ENCODE results near the gene FOSL1. TPM values are rescaled to one million over a fixed set of nuclear protein-coding genes. Genes with fewer than 3 reads are reported as not detected.

Gene FOSL1
- polyA plus RNA-seq, 1 donor (not counting 4 experiments of a cell fraction or from before 2014, with no cell fraction given), result 21.8 TPM

DNA sequence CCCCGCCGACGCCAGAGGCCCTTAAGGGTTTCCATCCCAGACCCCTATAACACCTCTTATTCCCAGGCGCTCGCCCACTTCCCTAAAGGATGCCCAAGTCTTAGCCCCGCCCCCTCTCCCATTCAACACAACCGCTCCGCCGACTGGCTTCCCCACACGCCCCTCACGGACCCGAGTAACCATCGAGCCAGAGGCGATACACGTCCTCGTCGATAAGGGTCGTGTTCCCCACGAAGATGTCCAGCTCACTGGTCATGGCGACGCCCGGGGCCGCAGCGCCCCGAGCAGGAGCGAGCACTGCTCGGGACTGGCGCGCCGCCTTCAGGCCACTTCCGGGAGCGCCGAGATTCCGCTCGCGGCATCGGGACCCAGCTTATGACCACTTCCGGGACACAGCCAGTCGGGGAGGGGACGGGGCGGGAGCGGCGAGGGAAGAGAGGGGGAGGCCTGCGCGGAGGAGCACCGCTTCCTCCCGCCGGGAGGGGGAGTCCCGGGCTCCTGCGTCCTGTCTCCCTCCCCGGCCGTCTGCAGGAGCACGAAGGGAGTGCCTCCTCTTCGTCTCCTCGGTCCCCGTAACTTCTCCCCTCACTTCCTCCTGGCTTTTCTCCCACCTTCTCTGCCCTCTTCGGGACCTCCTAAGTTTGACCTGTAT, 11.9 kb downstream of the FOSL1 start, which contains the start of gene FIBP:
FIBP (minus strand) TSS at position 309 of the 652 bp plus-strand sequence; CDS start at position 256, 53 bp downstream.
- Histone ChIP-seq H3K9me1 (ENCODE audit: control insufficient read depth, extremely low read depth, insufficient read depth, low read length) (no peaks in the 10 kb centered on the region), H3K36me3 (ENCODE audit: control insufficient read depth in 2 of 2, extremely low read depth in 1 of 2, insufficient read depth in 2 of 2, low read length in 2 of 2) (peaks cover 30 to 48% of the 10 kb centered on the region in 2 experiments), H2AFZ (ENCODE audit: control insufficient read depth, low read length) (peak within 1 kb of the TSS; percentile 85), H3K4me3 (ENCODE audit: control insufficient read depth in 2 of 3, extremely low read depth in 1 of 3, insufficient read depth in 2 of 3, low read depth in 1 of 3, low read length in 3 of 3) (peak within 1 kb of the TSS; percentile 60 to 91 (median 89)), H3K79me2 (ENCODE audit: control insufficient read depth, insufficient read depth, low read length) (peaks cover 22% of the 10 kb centered on the region), H4K20me1 (ENCODE audit: control insufficient read depth, extremely low read depth, insufficient read depth, low read length) (peaks cover 13% of the 10 kb centered on the region), H3K4me1 (ENCODE audit: control insufficient read depth, extremely low read depth, insufficient read depth, low read length) (peaks cover 38% of the 10 kb centered on the region), H3K9me3 (ENCODE audit: control insufficient read depth, low read depth, low read length) (no peaks in the 10 kb centered on the region), H3K27me3 (ENCODE audit: control insufficient read depth, extremely low read depth, insufficient read depth, low read length) (no peaks in the 10 kb centered on the region), H3K9ac (ENCODE audit: control insufficient read depth, extremely low read depth, insufficient read depth, low read length) (peak within 1 kb of the TSS; percentile 67), H3K4me2 (ENCODE audit: control insufficient read depth, extremely low read depth, insufficient read depth, low read depth, low read length) (peak within 1 kb of the TSS; percentile 92), H3K27ac (ENCODE audit: control insufficient read depth, insufficient read depth, low read length) (peak within 1 kb of the TSS; percentile 70)
- dilution Hi-C loops (cut with MboI; ENCODE audit: extremely low pct_ligation_motif_present, low sequenced_read_pairs), result no loop called here
- TF ChIP-seq EZH2 (IDR thresholded peaks at IDR 0.05; ENCODE audit: low read length) (no peak), CTCF (optimal IDR thresholded peaks at IDR 0.05 in 1 of 3, IDR thresholded peaks at IDR 0.05 in 1 of 3, conservative IDR thresholded peaks at IDR 0.05 in 1 of 3; ENCODE audit: extremely low read depth in 1 of 3, insufficient read depth in 2 of 3, low read length in 3 of 3) (peak; percentile 68 to 94 (median 69))
- no peak for DNase-seq (ENCODE audit: low read depth, low spot score)
- no peak for FAIRE-seq

- Histone ChIP-seq H3K9ac (ENCODE audit: control insufficient read depth, extremely low read depth, insufficient read depth, low read length) (peak overlapping the region; percentile 67), H3K27me3 (ENCODE audit: control insufficient read depth, extremely low read depth, insufficient read depth, low read length) (no peaks in the 10 kb centered on the region), H3K4me3 (ENCODE audit: control insufficient read depth in 2 of 3, extremely low read depth in 1 of 3, insufficient read depth in 2 of 3, low read depth in 1 of 3, low read length in 3 of 3) (peak overlapping the region; percentile 60 to 91 (median 89)), H2AFZ (ENCODE audit: control insufficient read depth, low read length) (peak overlapping the region; percentile 85), H3K4me1 (ENCODE audit: control insufficient read depth, extremely low read depth, insufficient read depth, low read length) (peaks cover 35% of the 10 kb centered on the region), H3K79me2 (ENCODE audit: control insufficient read depth, insufficient read depth, low read length) (peaks cover 19% of the 10 kb centered on the region), H3K27ac (ENCODE audit: control insufficient read depth, insufficient read depth, low read length) (peak overlapping the region; percentile 64), H3K9me3 (ENCODE audit: control insufficient read depth, low read depth, low read length) (no peaks in the 10 kb centered on the region), H3K36me3 (ENCODE audit: control insufficient read depth in 2 of 2, extremely low read depth in 1 of 2, insufficient read depth in 2 of 2, low read length in 2 of 2) (peaks cover 29 to 48% of the 10 kb centered on the region in 2 experiments), H3K4me2 (ENCODE audit: control insufficient read depth, extremely low read depth, insufficient read depth, low read depth, low read length) (peak overlapping the region; percentile 92), H3K9me1 (ENCODE audit: control insufficient read depth, extremely low read depth, insufficient read depth, low read length) (no peaks in the 10 kb centered on the region), H4K20me1 (ENCODE audit: control insufficient read depth, extremely low read depth, insufficient read depth, low read length) (peaks cover 9% of the 10 kb centered on the region)
- dilution Hi-C loops (cut with MboI; ENCODE audit: extremely low pct_ligation_motif_present, low sequenced_read_pairs), result no loop called here
- DNase-seq (ENCODE audit: low read depth, low spot score), result no peak
- no peak for FAIRE-seq
- TF ChIP-seq EZH2 (IDR thresholded peaks at IDR 0.05; ENCODE audit: low read length) (no peak), CTCF (optimal IDR thresholded peaks at IDR 0.05 in 1 of 3, IDR thresholded peaks at IDR 0.05 in 1 of 3, conservative IDR thresholded peaks at IDR 0.05 in 1 of 3; ENCODE audit: extremely low read depth in 1 of 3, insufficient read depth in 2 of 3, low read length in 3 of 3) (no peak)
These were observed 12.4 kb downstream of the FOSL1 start for GRCh38 chr11:65887723-65888162.

All from keratinocyte (primary cell).